Measurements from ENCODE around the gene NDUFS8. TPM values are rescaled to one million over a fixed set of nuclear protein-coding genes. Genes with fewer than 3 reads are reported as not detected.

The NDUFS8 gene
- total RNA-seq, 1 experiment from 2014 or later, result 576 TPM

GRCh38 chr11:68006606-68007166, 23.8 kb upstream of the NDUFS8 start:
- Histone ChIP-seq H4K20me1 (ENCODE audit: low read length) (no peaks in the 10 kb centered on the region), H3K27ac (ENCODE audit: low read length) (no peak overlapping the region), H3K4me2 (ENCODE audit: low read length) (no peak overlapping the region), H2AFZ (ENCODE audit: low read length) (no peak overlapping the region), H3K9me3 (ENCODE audit: low read length) (no peaks in the 10 kb centered on the region), H3K4me3 (ENCODE audit: low read length) (no peak overlapping the region), H3K9me2 (replicated peaks; ENCODE audit: low read length) (no peaks in the 10 kb centered on the region), H3K9ac (ENCODE audit: low read length) (no peak overlapping the region), H3K79me2 (ENCODE audit: low read length) (peaks cover 12% of the 10 kb centered on the region), H3K36me3 (ENCODE audit: low read depth, low read length) (no peaks in the 10 kb centered on the region), H3F3A (ENCODE audit: low read length, unreplicated experiment) (peaks cover 3% of the 10 kb centered on the region), H3K4me1 (ENCODE audit: insufficient read depth, low read length) (peaks cover 41% of the 10 kb centered on the region), H3K27me3 (ENCODE audit: low read length) (no peaks in the 10 kb centered on the region)
- intact Hi-C loops (cut with micrococcal nuclease), result no loop called here
- DNase-seq (no peak), ATAC-seq (no peak)
- ChIA-PET CTCF (no interaction called here), POLR2A (ENCODE audit: unreplicated experiment) (no interaction called here)
- BruUV-seq (replicated peaks), result no TSS peak
- no peak for TF ChIP-seq CTCF (conservative IDR thresholded peaks at IDR 0.05; ENCODE audit: low read depth, low read length)
- no peak for TF ChIP-seq EZH2 (IDR thresholded peaks at IDR 0.05; ENCODE audit: low read length, unreplicated experiment)
- no peak for TF ChIP-seq EZH2phosphoT487 (IDR thresholded peaks at IDR 0.05; ENCODE audit: borderline replicate concordance, low read length)

GRCh38 chr11:68007498-68008380, 22.7 kb upstream of the NDUFS8 start:
- Histone ChIP-seq H3K9me2 (replicated peaks; ENCODE audit: low read length) (no peaks in the 10 kb centered on the region), H3K9me3 (ENCODE audit: low read length) (no peaks in the 10 kb centered on the region), H3K79me2 (ENCODE audit: low read length) (peaks cover 22% of the 10 kb centered on the region), H3K27ac (ENCODE audit: low read length) (no peak overlapping the region), H2AFZ (ENCODE audit: low read length) (no peak overlapping the region), H3F3A (ENCODE audit: low read length, unreplicated experiment) (peaks cover 3% of the 10 kb centered on the region), H3K9ac (ENCODE audit: low read length) (no peak overlapping the region), H3K4me2 (ENCODE audit: low read length) (no peak overlapping the region), H3K27me3 (ENCODE audit: low read length) (no peaks in the 10 kb centered on the region), H3K4me3 (ENCODE audit: low read length) (no peak overlapping the region), H3K36me3 (ENCODE audit: low read depth, low read length) (no peaks in the 10 kb centered on the region), H3K4me1 (ENCODE audit: insufficient read depth, low read length) (peaks cover 48% of the 10 kb centered on the region), H4K20me1 (ENCODE audit: low read length) (no peaks in the 10 kb centered on the region)
- DNase-seq (no peak), ATAC-seq (no peak)
- BruUV-seq (replicated peaks), result no TSS peak
- ChIA-PET POLR2A (ENCODE audit: unreplicated experiment) (no interaction called here), CTCF (no interaction called here)
- intact Hi-C loops (cut with micrococcal nuclease), result no loop called here
- TF ChIP-seq EZH2phosphoT487 (IDR thresholded peaks at IDR 0.05; ENCODE audit: borderline replicate concordance, low read length) (no peak), EZH2 (IDR thresholded peaks at IDR 0.05; ENCODE audit: low read length, unreplicated experiment) (no peak), CTCF (conservative IDR thresholded peaks at IDR 0.05; ENCODE audit: low read depth, low read length) (no peak)

All from PC-3 (cell line).